NOMO-1 (cell line): ENCODE results near the gene EIF4E1B.
A peak's percentile ranks its signal among the peaks of the same experiment; 100 is the strongest.
"Not testable (repeated sequence)": the region's sequence is repeated elsewhere in the genome, so short reads cannot be mapped to it uniquely, and the experiment has no call there.

Experiments used
- DNase-seq, 2 experiments: peaks; one replicate each; lab custom pipeline; 2025; ENCODE audit not compliant: unreplicated experiment in 2 of 2; lab: John Stamatoyannopoulos, UW

EIF4E1B gene

GRCh38 chr5:176629853-176630680 lies at the start of gene EIF4E1B, which contains the start of gene SNCB:
Gene EIF4E1B (plus strand): TSS chr5:176630675. CDS start chr5:176642788, 12,113 bp downstream.
Gene SNCB (minus strand): TSS chr5:176630534. CDS start chr5:176629654, 880 bp downstream.
- no peak for DNase-seq

- no peak for DNase-seq
Measured at GRCh38 chr5:176581361-176581760, 49.1 kb upstream of the EIF4E1B start.

GRCh38 chr5:176583076-176583475 lies 47.4 kb upstream of the EIF4E1B start:
- no peak for DNase-seq

GRCh38 chr5:176587398-176587797 lies 43.1 kb upstream of the EIF4E1B start:
- no peak for DNase-seq

GRCh38 chr5:176588297-176588696 lies 42.2 kb upstream of the EIF4E1B start:
- DNase-seq = no peak

GRCh38 chr5:176589039-176589769 lies 41.3 kb upstream of the EIF4E1B start:
- no peak for DNase-seq

- no peak for DNase-seq
Measured at GRCh38 chr5:176590035-176590717, 40.3 kb upstream of the EIF4E1B start.

GRCh38 chr5:176591667-176592066 lies 38.8 kb upstream of the EIF4E1B start:
- not testable (repeated sequence) for DNase-seq

GRCh38 chr5:176592573-176592972 lies 37.9 kb upstream of the EIF4E1B start:
- no peak for DNase-seq

GRCh38 chr5:176593273-176593869 lies 37.1 kb upstream of the EIF4E1B start:
- no peak for DNase-seq

- DNase-seq = no peak
Measured at GRCh38 chr5:176594554-176594953, 35.9 kb upstream of the EIF4E1B start.

GRCh38 chr5:176595386-176595943 lies 35.0 kb upstream of the EIF4E1B start:
- no peak for DNase-seq

- no peak for DNase-seq
Measured at GRCh38 chr5:176596069-176596644, 34.3 kb upstream of the EIF4E1B start.

- DNase-seq = peak in 1 of 2 experiments; percentile 38
Measured at GRCh38 chr5:176596689-176597416, 33.6 kb upstream of the EIF4E1B start.

GRCh38 chr5:176597417-176598389 lies 32.8 kb upstream of the EIF4E1B start:
- DNase-seq = no peak

GRCh38 chr5:176599749-176600430 lies 30.6 kb upstream of the EIF4E1B start:
- not testable (repeated sequence) for DNase-seq

GRCh38 chr5:176601901-176602482 lies 28.5 kb upstream of the EIF4E1B start:
- no peak for DNase-seq
